ENCODE measurements around the gene MSL2. TPM values are rescaled to one million over a fixed set of nuclear protein-coding genes. Genes with fewer than 3 reads are reported as not detected.

The MSL2 gene
- total RNA-seq, 1 experiment from 2014 or later, result 28.5 TPM

- intact Hi-C loops (cut with micrococcal nuclease; ENCODE audit: unreplicated experiment), result no loop called here
- Histone ChIP-seq H3K4me1 (no peaks in the 10 kb centered on the region), H3K9me3 (no peaks in the 10 kb centered on the region), H3K4me3 (ENCODE audit: low read depth, low read length) (no peak overlapping the region), H3K27me3 (replicated peaks; ENCODE audit: control insufficient read depth, insufficient read depth, low read length) (no peaks in the 10 kb centered on the region), H3K36me3 (ENCODE audit: control insufficient read depth, insufficient read depth, low read length) (no peaks in the 10 kb centered on the region)
- DNase-seq, result no peak
- BruUV-seq (replicated peaks), result no TSS peak
- Mint-ChIP-seq H3K4me1 (ENCODE audit: low read depth, unreplicated experiment) (no peaks in the 10 kb centered on the region), H3K4me3 (ENCODE audit: unreplicated experiment) (no peak overlapping the region), H3K9me3 (ENCODE audit: unreplicated experiment) (no peaks in the 10 kb centered on the region), H3K27me3 (ENCODE audit: insufficient read depth, unreplicated experiment) (no peaks in the 10 kb centered on the region), H3K27ac (ENCODE audit: unreplicated experiment) (no peak overlapping the region), H3K36me3 (ENCODE audit: insufficient read depth, unreplicated experiment) (peaks cover 16% of the 10 kb centered on the region)
- CTCF ChIA-PET, result no interaction called here
- no peak for TF ChIP-seq CTCF (IDR thresholded peaks at IDR 0.05; ENCODE audit: insufficient read depth in 1 of 2, low read depth in 1 of 2, low read length in 1 of 2, severe bottlenecking in 1 of 2, unreplicated experiment in 1 of 2)
- POLR2A ChIA-PET, result no interaction called here
Measured at GRCh38 chr3:136106101-136106500, 90.0 kb downstream of the MSL2 start.

GRCh38 chr3:136105044-136105443 lies 91.1 kb downstream of the MSL2 start:
- no peak for DNase-seq
- no peak for TF ChIP-seq CTCF (IDR thresholded peaks at IDR 0.05; ENCODE audit: insufficient read depth in 1 of 2, low read depth in 1 of 2, low read length in 1 of 2, severe bottlenecking in 1 of 2, unreplicated experiment in 1 of 2)
- no peak overlapping the region for H3K4me3 ChIP-seq (ENCODE audit: low read depth, low read length)
- no peaks in the 10 kb centered on the region for H3K27me3 ChIP-seq (replicated peaks; ENCODE audit: control insufficient read depth, insufficient read depth, low read length)
- Mint-ChIP-seq H3K27me3 (ENCODE audit: insufficient read depth, unreplicated experiment) (no peaks in the 10 kb centered on the region), H3K4me3 (ENCODE audit: unreplicated experiment) (no peak overlapping the region), H3K4me1 (ENCODE audit: low read depth, unreplicated experiment) (no peaks in the 10 kb centered on the region), H3K9me3 (ENCODE audit: unreplicated experiment) (no peaks in the 10 kb centered on the region), H3K36me3 (ENCODE audit: insufficient read depth, unreplicated experiment) (peaks cover 16% of the 10 kb centered on the region), H3K27ac (ENCODE audit: unreplicated experiment) (no peak overlapping the region)
- intact Hi-C loops (cut with micrococcal nuclease; ENCODE audit: unreplicated experiment), result no loop called here
- BruUV-seq (replicated peaks), result no TSS peak
- no peaks in the 10 kb centered on the region for H3K9me3 ChIP-seq
- CTCF ChIA-PET, result no interaction called here
- POLR2A ChIA-PET, result no interaction called here
- no peaks in the 10 kb centered on the region for H3K4me1 ChIP-seq
- no peaks in the 10 kb centered on the region for H3K36me3 ChIP-seq (ENCODE audit: control insufficient read depth, insufficient read depth, low read length)

Other genes starting within 250 kb of the MSL2 start
- gene PPP2R3A, start 230.6 kb downstream of the MSL2 start, total RNA-seq (2022), result 9.5 and 10.2 TPM in 2 replicates
- gene PCCB, start 54.0 kb upstream of the MSL2 start, total RNA-seq (2022), result 39.7 and 45.5 TPM in 2 replicates

Data from Caco-2 (cell line).